Nephron (organoid): ENCODE data around the gene KRT85.
A peak's percentile ranks its signal among the peaks of the same experiment; 100 is the strongest.

Experiments
- H3K27ac Mint-ChIP-seq, 3 experiments: 2 replicates each; pipeline ENCODE4 v1.8.0; 2020; ENCODE audit warnings: mixed read lengths in 3 of 3, mild to moderate bottlenecking in 2 of 3, moderate library complexity in 1 of 3
- H3K27me3 Mint-ChIP-seq: 2 replicates; pipeline ENCODE4 v1.8.0; 2021; ENCODE audit warnings: low read depth, mild to moderate bottlenecking, moderate library complexity, mixed read lengths
- H3K36me3 Mint-ChIP-seq: 2 replicates; pipeline ENCODE4 v1.8.0; 2020; ENCODE audit warnings: low read depth, mixed read lengths
- H3K4me1 Mint-ChIP-seq: 2 replicates; pipeline ENCODE4 v1.8.0; 2020; ENCODE audit warnings: mixed read lengths
- H3K4me3 Mint-ChIP-seq, 3 experiments: 2 replicates each; pipeline ENCODE4 v1.8.0; 2020; ENCODE audit warnings: mild to moderate bottlenecking in 3 of 3, mixed read lengths in 3 of 3, moderate library complexity in 2 of 3
- H3K9me3 Mint-ChIP-seq: 2 replicates; pipeline ENCODE4 v1.8.0; 2020; ENCODE audit warnings: mixed read lengths
- CTCF ChIP-seq, 3 experiments: fragments of 200-600 bp; sonication (generic); IDR thresholded peaks; one replicate each; pipeline ENCODE4 v1.5.0; 2021; ENCODE audit warnings: antibody characterized with exemption in 3 of 3; ENCODE audit not compliant: unreplicated experiment in 3 of 3

Gene KRT85

GRCh38 chr12:52385226-52385702 lies 18.0 kb upstream of the KRT85 start, which contains the start of gene KRT84:
Gene KRT84, minus strand, starts transcription at chr12:52385652. Its CDS starts 67 bp downstream, at chr12:52385585.
- H3K4me3 Mint-ChIP-seq = no peak within 1 kb of the TSS
- no peaks in the 10 kb centered on the region for H3K9me3 Mint-ChIP-seq
- TF ChIP-seq CTCF (IDR thresholded peaks at IDR 0.05; ENCODE audit: unreplicated experiment in 3 of 3) = no peak
- H3K27me3 Mint-ChIP-seq = peaks cover 8% of the 10 kb centered on the region
- H3K27ac Mint-ChIP-seq = no peak within 1 kb of the TSS
- H3K36me3 Mint-ChIP-seq = no peaks in the 10 kb centered on the region
- peaks cover 4% of the 10 kb centered on the region for H3K4me1 Mint-ChIP-seq

- no peaks in the 10 kb centered on the region for H3K36me3 Mint-ChIP-seq
- no peak for TF ChIP-seq CTCF (IDR thresholded peaks at IDR 0.05; ENCODE audit: unreplicated experiment in 3 of 3)
- no peaks in the 10 kb centered on the region for H3K4me1 Mint-ChIP-seq
- H3K4me3 Mint-ChIP-seq = no peak overlapping the region
- no peak overlapping the region for H3K27ac Mint-ChIP-seq
- H3K9me3 Mint-ChIP-seq = no peaks in the 10 kb centered on the region
- H3K27me3 Mint-ChIP-seq = peaks cover 7% of the 10 kb centered on the region
These were observed 16.1 kb upstream of the KRT85 start for GRCh38 chr12:52383331-52383730.

- Mint-ChIP-seq H3K4me1 (no peaks in the 10 kb centered on the region), H3K27me3 (peaks cover 7% of the 10 kb centered on the region), H3K36me3 (no peaks in the 10 kb centered on the region), H3K27ac (no peak overlapping the region), H3K4me3 (no peak overlapping the region), H3K9me3 (no peaks in the 10 kb centered on the region)
- TF ChIP-seq CTCF (IDR thresholded peaks at IDR 0.05; ENCODE audit: unreplicated experiment in 3 of 3) = no peak
These were observed 15.6 kb upstream of the KRT85 start for GRCh38 chr12:52382854-52383253.

GRCh38 chr12:52381206-52381605 lies 13.9 kb upstream of the KRT85 start:
- Mint-ChIP-seq H3K27me3 (peaks cover 13% of the 10 kb centered on the region), H3K9me3 (no peaks in the 10 kb centered on the region), H3K36me3 (no peaks in the 10 kb centered on the region), H3K4me1 (no peaks in the 10 kb centered on the region), H3K4me3 (no peak overlapping the region), H3K27ac (no peak overlapping the region)
- TF ChIP-seq CTCF (IDR thresholded peaks at IDR 0.05; ENCODE audit: unreplicated experiment in 3 of 3) = no peak

GRCh38 chr12:52380271-52380694 lies 13.0 kb upstream of the KRT85 start:
- peak; percentile 41 to 51 (median 45) for TF ChIP-seq CTCF (IDR thresholded peaks at IDR 0.05; ENCODE audit: unreplicated experiment in 3 of 3)
- no peak overlapping the region for H3K4me3 Mint-ChIP-seq
- no peaks in the 10 kb centered on the region for H3K4me1 Mint-ChIP-seq
- peaks cover 18% of the 10 kb centered on the region for H3K27me3 Mint-ChIP-seq
- peaks cover 5% of the 10 kb centered on the region for H3K9me3 Mint-ChIP-seq
- H3K27ac Mint-ChIP-seq = no peak overlapping the region
- H3K36me3 Mint-ChIP-seq = no peaks in the 10 kb centered on the region

GRCh38 chr12:52379536-52379935 lies 12.3 kb upstream of the KRT85 start:
- H3K27me3 Mint-ChIP-seq = peaks cover 18% of the 10 kb centered on the region

More at GRCh38 chr12:52379536-52379935, 12.3 kb upstream of the KRT85 start:
- Mint-ChIP-seq H3K27ac (no peak overlapping the region), H3K4me3 (no peak overlapping the region), H3K9me3 (peaks cover 5% of the 10 kb centered on the region), H3K36me3 (no peaks in the 10 kb centered on the region), H3K4me1 (no peaks in the 10 kb centered on the region)
- TF ChIP-seq CTCF (IDR thresholded peaks at IDR 0.05; ENCODE audit: unreplicated experiment in 3 of 3) = no peak
